ENCODE data around the gene TTLL8.

GRCh38 chr22:50072714-50073538 is 14.8 kb upstream of the TTLL8 start:
- TF ChIP-seq CTCF (IDR thresholded peaks at IDR 0.05; ENCODE audit: poor library complexity) (no peak), EZH2 (IDR thresholded peaks at IDR 0.05; ENCODE audit: borderline replicate concordance) (no peak), EZH2phosphoT487 (IDR thresholded peaks at IDR 0.05; ENCODE audit: low read depth, severe bottlenecking, unreplicated experiment) (no peak)
